Lung microvascular endothelial cell (primary cell): ENCODE data around the gene TFF3. TPM values are rescaled to one million over a fixed set of nuclear protein-coding genes. Genes with fewer than 3 reads are reported as not detected.

ENCODE experiments used
- DNase-seq, 2 donors: peaks; one replicate each; pipeline versions ENCODE4 v3.0.0 to v3.0.0-alpha.2; 2010; ENCODE audit warnings: low read depth in 2 of 2
- total RNA-seq: library from RNA; depleted of rRNA; stranded (reverse); fragments of >200 nt; gene quantifications from 2 replicates; pipeline ENCODE4 v1.2.1, GENCODE V29; 2014

The TFF3 gene
- total RNA-seq, 1 donor from 2014 or later, result 1,055 TPM

- DNase-seq, result no peak
Measured at GRCh38 chr21:42289926-42290325, 25.3 kb downstream of the TFF3 start.

GRCh38 chr21:42288962-42289361 lies 26.2 kb downstream of the TFF3 start:
- no peak for DNase-seq

- DNase-seq, result no peak
Measured at GRCh38 chr21:42287193-42288083, 27.8 kb downstream of the TFF3 start.

GRCh38 chr21:42286416-42286815 lies 28.8 kb downstream of the TFF3 start:
- DNase-seq, result no peak

GRCh38 chr21:42285569-42286245 lies 29.5 kb downstream of the TFF3 start:
- DNase-seq, result no peak

- DNase-seq, result no peak
Measured at GRCh38 chr21:42282715-42283114, 32.5 kb downstream of the TFF3 start.

GRCh38 chr21:42282021-42282420 lies 33.2 kb downstream of the TFF3 start:
- no peak for DNase-seq

DNA sequence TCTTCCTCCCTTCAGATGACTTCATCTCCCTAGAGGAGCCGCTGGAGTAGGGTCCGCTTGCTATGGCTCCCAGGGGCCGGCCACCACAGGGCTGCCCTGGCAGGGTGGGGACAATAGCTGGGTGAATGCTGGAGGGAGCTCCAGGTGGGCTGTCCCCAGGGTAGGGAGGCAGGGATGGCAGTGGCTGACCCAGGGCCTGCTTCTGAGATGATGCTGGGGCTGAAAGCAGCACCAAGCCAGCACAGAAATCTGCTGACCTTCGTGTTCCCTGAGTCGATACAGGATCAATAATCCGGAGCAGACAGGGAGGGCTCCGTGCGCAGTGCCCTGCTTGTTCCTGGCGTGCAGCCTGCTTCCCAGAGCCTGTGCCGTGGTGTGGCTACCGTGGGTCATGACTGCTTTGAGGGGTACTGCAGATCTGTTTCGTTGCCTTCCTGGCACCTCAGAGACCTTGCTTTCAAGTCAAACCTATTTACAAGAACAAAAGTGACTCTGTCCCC lies 34.0 kb downstream of the TFF3 start:
- DNase-seq, result no peak

DNA sequence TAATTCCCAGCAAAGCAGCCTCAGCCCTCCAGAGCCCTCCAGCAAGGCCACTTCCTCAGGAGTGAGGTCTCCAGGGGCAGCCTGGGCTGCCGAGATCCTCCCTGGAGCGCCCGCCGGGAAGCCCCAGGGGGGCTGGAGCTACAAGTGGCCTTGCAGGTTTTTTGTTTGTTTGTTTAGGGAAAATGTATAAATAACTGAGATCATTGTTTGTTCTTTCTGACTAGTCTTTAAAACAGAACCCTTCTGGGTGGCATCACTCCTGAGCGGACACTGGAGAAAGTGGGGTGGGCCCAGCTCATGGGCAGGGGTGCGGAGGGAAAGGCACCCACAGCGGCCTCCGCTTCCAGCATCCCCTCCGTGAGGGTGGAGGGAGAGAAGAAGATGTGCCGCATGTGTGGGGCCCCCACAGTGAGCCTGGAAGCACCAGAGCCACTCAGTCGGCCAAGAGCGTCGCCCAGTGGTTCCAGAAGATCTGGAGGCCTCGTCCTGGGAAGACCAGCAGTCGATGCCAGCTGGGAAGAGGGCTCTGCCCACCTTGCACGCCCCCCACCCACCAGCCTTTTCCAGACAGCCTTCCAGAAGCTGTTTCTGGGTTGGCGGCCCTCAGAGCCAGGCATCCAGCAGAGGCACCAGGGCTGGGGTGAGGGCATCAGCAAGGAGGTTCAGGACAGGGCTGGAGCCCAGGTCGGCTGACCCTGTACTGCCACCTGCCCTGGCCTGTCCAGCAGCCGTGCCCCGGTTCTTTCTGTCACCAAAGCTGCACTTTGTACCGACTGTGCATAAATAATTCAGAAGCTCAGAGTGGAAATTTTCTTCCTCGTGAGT lies 34.6 kb downstream of the TFF3 start:
- no peak for DNase-seq

- no peak for DNase-seq
Measured at GRCh38 chr21:42279888-42280287, 35.3 kb downstream of the TFF3 start.

DNA sequence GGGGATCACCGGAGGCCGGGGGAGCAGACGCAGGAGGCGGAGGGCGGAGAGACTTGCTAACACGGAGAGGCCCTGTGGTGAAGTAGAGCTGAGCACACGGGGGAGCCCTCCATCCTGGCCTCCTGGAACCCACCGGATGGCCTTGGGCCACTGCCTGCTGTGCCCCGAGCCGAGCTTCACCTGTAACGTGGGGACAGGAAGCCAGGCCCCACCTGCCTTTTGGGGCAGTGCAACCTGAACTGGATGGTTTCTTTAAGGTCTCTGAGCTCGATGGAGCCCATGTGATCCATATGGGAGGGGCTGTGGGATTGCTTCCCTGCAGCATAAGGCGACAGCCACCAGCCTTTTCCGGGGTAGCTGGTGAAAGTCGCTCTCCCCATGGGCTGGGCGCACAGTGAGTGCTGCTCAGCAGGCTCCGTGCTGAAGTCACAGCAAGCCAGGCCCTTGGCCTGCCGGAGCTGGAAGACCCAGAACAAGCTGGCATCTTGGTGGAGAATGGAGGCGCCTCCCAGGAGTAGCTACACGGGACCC lies 35.8 kb downstream of the TFF3 start:
- DNase-seq, result no peak

- DNase-seq, result no peak
Measured at GRCh38 chr21:42278451-42279149, 36.6 kb downstream of the TFF3 start.

- DNase-seq, result peak; percentile 67 to 89
Measured at GRCh38 chr21:42277593-42277992, 37.6 kb downstream of the TFF3 start.

- no peak for DNase-seq
Measured at GRCh38 chr21:42276526-42277154, 38.6 kb downstream of the TFF3 start.

- no peak for DNase-seq
Measured at GRCh38 chr21:42276076-42276475, 39.1 kb downstream of the TFF3 start.

- DNase-seq, result no peak
Measured at GRCh38 chr21:42272984-42273600, 42.1 kb downstream of the TFF3 start.

GRCh38 chr21:42272109-42272962 lies 42.9 kb downstream of the TFF3 start:
- DNase-seq, result no peak

- no peak for DNase-seq
Measured at GRCh38 chr21:42271065-42271464, 44.1 kb downstream of the TFF3 start.

DNA sequence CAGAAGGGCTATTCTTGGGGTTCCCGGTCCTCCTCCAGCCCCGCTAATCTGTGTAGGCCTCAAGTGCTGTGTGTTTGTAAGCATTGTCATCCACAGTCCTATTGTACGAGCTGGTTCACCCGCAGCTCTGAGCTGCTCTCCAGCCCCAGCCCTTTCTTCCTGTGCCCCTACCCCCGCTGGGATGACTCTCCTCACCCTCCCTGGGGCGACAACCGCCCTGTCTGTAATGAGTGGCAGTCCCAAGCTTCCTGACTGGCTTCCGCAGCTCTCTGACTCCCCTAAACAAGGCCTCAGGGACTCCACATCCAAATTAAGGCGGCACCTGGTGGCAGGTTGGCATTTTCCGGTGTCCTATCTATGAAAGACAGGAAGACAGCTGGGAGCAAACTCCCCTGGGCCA lies 45.8 kb downstream of the TFF3 start:
- peak in 1 of 2 donors; percentile 45 for DNase-seq
